ENCODE data around the gene RSPO3.

- no peak for TF ChIP-seq EZH2 (IDR thresholded peaks at IDR 0.05; ENCODE audit: insufficient read depth, poor library complexity, severe bottlenecking)
- no peak for TF ChIP-seq EZH2phosphoT487 (IDR thresholded peaks at IDR 0.05; ENCODE audit: insufficient read depth, low read depth)
These were observed 70.3 kb downstream of the RSPO3 start for GRCh38 chr6:127188744-127189143.

Data from GM23248 (cell line).